Spinal cord (tissue), 10 donors: Measurements from ENCODE around the gene MMP17. TPM values are rescaled to one million over a fixed set of nuclear protein-coding genes. Genes with fewer than 3 reads are reported as not detected.
A peak's percentile ranks its signal among the peaks of the same experiment; 100 is the strongest.

Experiments
- DNase-seq, 6 donors: peaks; one replicate each; pipeline versions ENCODE4 v3.0.0 to v3.0.0-alpha.2; 2013 to 2015; ENCODE audit warnings: low spot score in 6 of 6, low read depth in 4 of 6
- H3K27ac ChIP-seq: one replicate; pipeline ENCODE4 v1.5.1; 2013; ENCODE audit warnings: low read depth, low read length, control low read depth
- H3K27me3 ChIP-seq: one replicate; pipeline ENCODE4 v1.6.1; 2013; ENCODE audit warnings: low read length; ENCODE audit not compliant: control insufficient read depth, insufficient read depth
- H3K36me3 ChIP-seq: one replicate; pipeline ENCODE4 v1.6.1; 2013; ENCODE audit warnings: low read length; ENCODE audit not compliant: control insufficient read depth, insufficient read depth
- H3K4me1 ChIP-seq: one replicate; pipeline ENCODE4 v1.6.1; 2013; ENCODE audit warnings: low read length; ENCODE audit not compliant: control insufficient read depth, insufficient read depth
- H3K4me3 ChIP-seq: one replicate; pipeline ENCODE4 v1.5.1; 2013; ENCODE audit warnings: low read depth, low read length, control low read depth
- H3K9me3 ChIP-seq: one replicate; pipeline ENCODE4 v1.6.1; 2013; ENCODE audit warnings: low read length; ENCODE audit not compliant: control insufficient read depth, insufficient read depth
- WGBS: methylation state at CpG from one replicate; pipeline ENCODE4 v1.1.5; 2013; ENCODE audit warnings: missing lambda C conversion rate; ENCODE audit not compliant: insufficient coverage; 5-methylcytosine and 5-hydroxymethylcytosine counted together
- polyA plus RNA-seq, 2 donors: library from polyadenylated mRNA; unstranded; fragments of 120-200 nt; gene quantifications; one replicate each; pipeline ENCODE4 v1.2.1, GENCODE V29; 2013; ENCODE audit not compliant: insufficient read length in 2 of 2
- total RNA-seq, 2 donors: library from RNA; depleted of rRNA in 1 of 2; stranded (reverse); fragments of 120-200 nt in 1 of 2; fragments of >200 nt in 1 of 2; gene quantifications; one replicate each; pipeline versions ENCODE4 v1.2.3 to v1.2.4, GENCODE V29; 2013 to 2014
- donor health status: healthy.

Gene MMP17
- total and polyA plus RNA-seq, 4 donors, result 16.5 to 98.3 (median 42.1) TPM

DNA sequence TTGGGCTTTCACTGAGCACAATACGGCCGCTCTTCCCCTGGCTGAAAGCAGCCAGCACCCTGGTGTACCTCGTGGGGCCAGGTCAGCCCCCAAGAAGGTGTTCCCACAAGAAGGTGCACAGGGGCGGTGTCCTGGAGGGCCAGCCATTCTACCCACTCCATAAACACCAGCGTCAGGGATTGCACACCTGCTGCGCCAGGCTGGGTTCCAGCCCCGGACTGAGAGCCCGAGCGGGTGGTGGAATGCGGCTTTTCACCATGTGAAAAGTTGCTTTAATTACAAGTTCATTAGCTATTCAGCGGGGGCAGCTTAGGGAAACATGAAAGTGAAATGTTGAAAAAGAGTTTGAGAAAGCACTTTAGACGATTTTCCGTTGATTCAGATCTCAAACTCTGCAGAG, 17.5 kb upstream of the MMP17 start:
- Histone ChIP-seq H3K27ac (no peak overlapping the region), H3K4me1 (peaks cover 3% of the 10 kb centered on the region), H3K4me3 (no peak overlapping the region), H3K36me3 (no peaks in the 10 kb centered on the region), H3K9me3 (peaks cover 2% of the 10 kb centered on the region), H3K27me3 (no peaks in the 10 kb centered on the region)
- 58% methylated on average over 7 of the region's 13 CpGs for WGBS
- DNase-seq, result peak in 1 of 6 donors; percentile 53

DNA sequence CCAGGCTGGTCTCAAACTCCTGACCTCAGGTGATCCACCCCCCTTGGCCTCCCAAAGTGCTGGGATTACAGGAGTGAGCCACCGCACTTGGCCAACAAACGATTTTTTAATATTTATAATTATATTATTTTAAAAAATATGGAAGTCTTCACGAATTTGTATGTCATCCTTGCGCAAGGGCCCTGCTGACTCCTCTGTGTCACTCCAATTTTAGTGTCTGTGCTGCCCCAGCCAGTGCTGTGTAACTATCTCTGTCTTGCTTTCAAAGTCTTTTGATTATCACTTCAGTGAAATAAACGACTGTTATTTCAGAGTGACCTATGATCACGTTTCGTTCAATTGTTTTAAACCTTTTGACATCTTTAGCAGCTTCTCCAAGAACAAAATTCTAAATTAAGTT, 13.1 kb upstream of the MMP17 start:
- Histone ChIP-seq H3K36me3 (no peaks in the 10 kb centered on the region), H3K27me3 (no peaks in the 10 kb centered on the region), H3K4me1 (peaks cover 3% of the 10 kb centered on the region), H3K27ac (no peak overlapping the region), H3K4me3 (no peak overlapping the region), H3K9me3 (peaks cover 2% of the 10 kb centered on the region)
- WGBS, result 90% methylated on average over 4 of the region's 7 CpGs
- no peak for DNase-seq

DNA sequence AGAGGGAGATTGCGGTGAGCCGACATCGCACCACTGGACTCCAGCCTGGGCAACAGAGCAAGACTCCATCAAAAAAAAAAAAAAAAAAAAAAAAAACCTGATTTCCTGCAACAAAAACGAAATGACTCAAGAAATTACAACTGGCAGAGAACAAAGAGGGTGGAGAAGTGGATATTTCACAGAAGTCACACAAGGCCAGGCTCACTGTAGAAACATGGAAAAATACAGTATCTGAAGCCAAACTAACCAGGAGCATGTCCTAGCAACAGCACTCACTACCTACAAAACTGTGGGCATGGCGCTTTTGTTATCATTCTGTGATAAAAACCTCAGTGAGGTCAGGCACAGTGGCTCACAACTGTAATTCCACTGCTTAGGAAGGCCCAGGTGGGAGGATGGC, 11.7 kb upstream of the MMP17 start:
- WGBS, result 75% methylated on average over 1 of the region's 5 CpGs
- no peak for DNase-seq
- no peak overlapping the region for H3K4me3 ChIP-seq

DNA sequence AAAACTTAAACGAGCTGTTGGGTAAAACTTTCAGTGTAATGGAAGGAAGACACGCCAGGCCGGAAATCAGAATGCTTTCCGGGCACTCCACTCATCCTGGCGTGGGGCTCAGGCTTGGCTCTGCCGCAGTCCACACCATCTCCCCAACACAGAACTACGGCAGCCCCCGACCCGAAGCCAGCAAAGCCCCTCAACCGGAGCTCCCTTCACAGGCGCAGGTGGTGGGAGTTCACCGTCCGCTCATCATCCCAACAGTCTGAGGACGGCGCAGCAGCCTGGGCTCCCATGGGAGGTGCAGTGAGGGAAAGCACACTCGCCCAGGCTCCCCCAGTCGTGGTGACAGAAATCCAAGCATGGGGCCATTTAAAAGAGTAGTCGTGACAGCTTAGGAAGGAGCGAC, 11.0 kb upstream of the MMP17 start:
- H3K4me3 ChIP-seq, result no peak overlapping the region
- H3K4me1 ChIP-seq, result no peaks in the 10 kb centered on the region
- H3K9me3 ChIP-seq, result peaks cover 2% of the 10 kb centered on the region
- H3K27me3 ChIP-seq, result no peaks in the 10 kb centered on the region
- H3K27ac ChIP-seq, result no peak overlapping the region
- no peaks in the 10 kb centered on the region for H3K36me3 ChIP-seq
- no peak for DNase-seq
- WGBS, result 87% methylated on average over 15 of the region's 19 CpGs

More for the DNA sequence above, 11.7 kb upstream of the MMP17 start:
- Histone ChIP-seq H3K4me1 (no peaks in the 10 kb centered on the region), H3K27ac (no peak overlapping the region), H3K9me3 (peaks cover 2% of the 10 kb centered on the region), H3K36me3 (no peaks in the 10 kb centered on the region), H3K27me3 (no peaks in the 10 kb centered on the region)

DNA sequence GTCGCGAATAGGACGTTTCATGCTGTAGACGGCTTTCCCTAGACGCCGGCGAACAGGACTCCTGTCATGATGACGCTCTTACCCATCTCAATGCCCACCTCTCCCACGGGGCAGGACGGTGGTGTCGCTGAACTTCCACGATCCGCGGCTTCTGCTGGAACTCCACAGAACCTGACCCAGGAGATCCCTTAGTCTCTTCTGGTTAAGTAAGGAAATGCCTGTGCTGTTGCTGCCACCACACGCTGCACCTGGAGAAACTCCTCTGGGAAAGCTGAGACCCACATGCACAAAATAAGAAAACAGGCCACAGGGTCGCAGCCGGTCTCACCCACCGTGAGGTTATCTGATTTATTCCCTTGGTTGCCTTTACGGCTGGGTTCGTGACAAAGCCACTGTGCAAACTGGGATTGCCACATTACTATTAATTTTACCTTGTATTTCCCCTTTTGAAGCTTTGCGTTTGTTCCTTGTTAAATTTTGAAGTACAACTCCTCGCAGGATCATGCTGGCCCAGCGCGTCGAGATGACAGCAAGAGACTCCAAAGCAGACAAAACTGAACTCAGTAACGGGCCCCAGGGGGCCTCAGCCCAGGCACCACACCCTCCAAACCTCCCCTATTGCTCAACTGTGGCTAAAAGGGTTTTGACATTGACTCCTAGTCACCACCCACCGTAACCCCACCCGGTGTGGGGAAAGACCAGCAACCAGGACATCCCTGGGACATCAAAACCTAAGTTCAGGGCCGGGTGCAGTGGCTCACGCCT, 9.2 kb upstream of the MMP17 start:
- Histone ChIP-seq H3K36me3 (no peaks in the 10 kb centered on the region), H3K27ac (no peak overlapping the region), H3K4me1 (no peaks in the 10 kb centered on the region), H3K4me3 (no peak overlapping the region), H3K27me3 (no peaks in the 10 kb centered on the region), H3K9me3 (no peaks in the 10 kb centered on the region)
- 78% methylated on average over 29 of the region's 30 CpGs for WGBS
- DNase-seq, result no peak

DNA sequence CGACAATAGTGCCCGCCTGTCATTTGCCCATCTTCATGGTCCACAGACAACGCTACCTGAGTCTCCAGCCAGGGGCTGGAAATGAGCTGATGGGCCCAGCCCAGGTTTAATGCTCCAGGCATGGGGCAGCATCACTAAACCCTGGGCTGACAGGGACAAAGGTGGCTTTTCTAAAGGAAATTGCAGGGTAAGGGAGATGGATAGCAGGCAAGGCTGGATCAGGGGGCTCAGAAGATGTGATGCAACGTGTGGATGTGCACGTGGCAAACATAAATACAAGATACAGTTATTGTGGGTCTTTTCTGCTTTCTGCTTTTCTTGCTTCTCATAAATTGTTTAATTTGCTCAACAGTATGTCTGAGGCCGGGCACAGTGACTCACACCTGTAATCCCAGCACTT, 3.7 kb upstream of the MMP17 start:
- DNase-seq, result no peak
- Histone ChIP-seq H3K36me3 (no peaks in the 10 kb centered on the region), H3K4me1 (peaks cover 27% of the 10 kb centered on the region), H3K9me3 (no peaks in the 10 kb centered on the region), H3K4me3 (no peak overlapping the region), H3K27ac (no peak overlapping the region), H3K27me3 (peaks cover 5% of the 10 kb centered on the region)
- 94% methylated on average over 4 of the region's 6 CpGs for WGBS

DNA sequence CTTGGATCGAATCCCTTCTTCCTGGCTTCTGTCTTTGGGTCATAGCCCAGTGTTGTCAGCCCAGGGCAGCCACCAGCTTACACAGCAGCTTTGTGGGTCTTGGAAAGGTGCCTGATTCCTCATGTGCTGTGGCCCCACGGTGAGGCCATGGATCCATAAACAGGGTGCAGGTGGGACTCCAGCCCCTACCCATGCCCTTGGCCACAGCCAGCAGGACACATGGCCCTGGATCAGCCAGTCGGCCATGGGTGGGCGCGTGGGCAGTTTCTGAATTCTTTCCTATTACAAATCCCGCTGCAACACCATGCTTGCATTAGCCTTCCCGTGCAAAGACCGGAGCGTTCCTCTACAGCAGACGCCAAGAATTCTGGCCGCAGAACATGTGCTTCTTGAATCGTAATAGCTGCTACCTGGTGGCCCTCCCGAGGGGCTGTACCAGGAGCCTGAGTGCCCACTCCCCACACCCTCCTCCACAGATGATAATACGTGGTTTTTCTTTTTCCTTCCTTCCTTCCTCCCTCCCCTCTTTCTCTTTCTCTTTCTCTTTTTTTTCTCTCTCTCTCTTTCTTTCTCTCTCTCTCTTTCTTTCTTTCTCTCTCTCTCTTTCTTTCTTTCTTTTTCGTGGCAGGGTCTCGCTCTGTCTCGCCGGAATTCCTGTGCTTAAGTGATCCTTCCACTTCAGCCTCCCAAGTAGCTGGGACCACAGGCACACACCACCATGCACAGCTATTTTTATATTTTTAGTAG, 2.9 kb upstream of the MMP17 start:
- peak in 1 of 6 donors; percentile 47 for DNase-seq
- Histone ChIP-seq H3K27ac (no peak overlapping the region), H3K36me3 (no peaks in the 10 kb centered on the region), H3K4me3 (no peak overlapping the region), H3K27me3 (peaks cover 7% of the 10 kb centered on the region), H3K9me3 (no peaks in the 10 kb centered on the region), H3K4me1 (peaks cover 35% of the 10 kb centered on the region)
- WGBS, result 58% methylated on average over 18 of the region's 18 CpGs

DNA sequence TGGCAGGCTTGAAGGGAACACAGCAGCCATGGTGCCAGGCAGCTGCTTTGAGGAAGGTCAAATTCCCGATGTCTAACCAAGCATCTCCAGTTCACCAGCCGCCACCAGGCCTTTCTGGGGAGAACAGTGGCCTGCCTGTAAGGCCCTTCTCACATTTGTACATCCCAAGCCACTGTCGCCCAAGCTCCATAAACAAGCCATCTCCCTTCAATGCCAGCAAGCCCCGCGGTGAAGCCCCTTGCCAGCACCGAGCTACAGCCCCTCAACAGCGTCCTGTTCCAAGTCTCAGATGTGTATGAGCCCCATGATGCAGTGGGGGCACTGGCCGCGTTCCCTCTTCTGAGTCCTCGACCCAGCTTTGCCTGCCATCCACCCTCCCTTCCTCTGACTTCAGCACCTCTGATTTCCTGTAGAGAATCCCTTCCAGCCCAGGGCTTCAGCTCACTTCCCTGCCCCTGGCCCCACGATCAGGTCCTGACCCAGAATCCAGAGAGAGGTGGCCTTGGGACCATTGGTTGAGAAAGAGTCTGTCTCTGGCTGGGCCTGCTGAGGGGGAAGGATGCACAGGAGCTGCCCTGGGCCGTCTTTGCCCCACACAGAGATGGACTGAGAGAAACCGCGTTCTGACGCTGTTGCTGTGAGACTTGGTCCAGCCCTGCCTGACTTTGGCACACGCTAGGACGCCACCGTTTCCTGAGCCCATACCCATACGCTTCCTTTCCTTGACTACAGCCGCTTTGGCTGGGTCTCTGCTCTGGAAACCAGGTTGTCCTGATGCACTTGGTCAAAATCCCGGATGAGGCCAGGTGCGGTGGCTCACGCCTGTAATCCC, 1.9 kb upstream of the MMP17 start:
- peaks cover 7% of the 10 kb centered on the region for H3K27me3 ChIP-seq
- H3K9me3 ChIP-seq, result no peaks in the 10 kb centered on the region
- no peak for DNase-seq
- no peak overlapping the region for H3K27ac ChIP-seq
- peaks cover 44% of the 10 kb centered on the region for H3K4me1 ChIP-seq
- no peak overlapping the region for H3K4me3 ChIP-seq
- WGBS, result 64% methylated on average over 22 of the region's 23 CpGs
- no peaks in the 10 kb centered on the region for H3K36me3 ChIP-seq

DNA sequence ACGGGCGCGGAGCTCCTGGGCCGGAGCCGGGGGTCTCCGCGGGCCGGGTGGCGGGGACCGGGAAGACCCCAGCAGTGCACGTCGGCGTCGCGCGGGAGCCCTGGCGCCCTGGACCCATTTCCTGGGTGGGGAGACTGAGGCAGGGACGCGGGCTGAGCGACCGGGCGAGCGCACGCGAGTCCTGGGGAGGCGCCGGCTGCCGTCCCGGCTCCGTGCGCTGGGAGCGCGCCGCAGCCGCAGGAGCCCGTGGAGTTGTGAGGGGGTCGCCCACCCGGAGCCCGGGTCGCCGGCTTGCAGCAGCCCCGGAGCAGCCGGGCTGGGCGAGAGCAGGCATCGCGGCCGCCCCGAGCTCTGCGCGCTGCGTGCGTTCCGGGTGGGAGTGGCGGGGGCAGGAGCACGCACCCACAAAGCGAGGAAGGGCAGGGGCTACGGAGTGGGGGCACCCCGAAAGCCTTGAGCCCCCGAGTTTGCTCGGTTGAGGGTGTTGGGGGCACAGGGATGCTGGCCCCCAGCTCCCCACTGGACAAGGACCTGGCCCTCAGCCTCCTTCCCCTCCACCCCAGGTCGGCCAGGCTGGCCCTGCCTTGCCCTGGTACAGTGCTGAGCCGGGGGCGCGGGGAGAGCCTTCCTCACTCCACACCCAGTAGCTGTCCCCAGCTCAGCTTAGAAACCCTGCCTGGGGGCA, 620 bp downstream of the MMP17 start:
- Histone ChIP-seq H3K9me3 (no peaks in the 10 kb centered on the region), H3K4me3 (peak overlapping the region; percentile 62), H3K36me3 (peaks cover 6% of the 10 kb centered on the region), H3K27ac (peak overlapping the region; percentile 67), H3K4me1 (peaks cover 65% of the 10 kb centered on the region), H3K27me3 (peaks cover 7% of the 10 kb centered on the region)
- under 1% methylated on average over 64 of the region's 64 CpGs for WGBS
- DNase-seq, result peak in 2 of 6 donors; percentile 14 to 27
